ENCODE measurements around the gene MXD4. TPM values are rescaled to one million over a fixed set of nuclear protein-coding genes. Genes with fewer than 3 reads are reported as not detected.

The MXD4 gene
- 36.1 TPM for total RNA-seq

GRCh38 chr4:2261853-2262144, at the start of gene MXD4:
MXD4 (minus strand) TSS chr4:2262109; CDS start chr4:2261980, 129 bp downstream.
- no peaks in the 10 kb centered on the region for H3K27me3 ChIP-seq (ENCODE audit: insufficient read depth, low read length)
- peak within 1 kb of the TSS; percentile 61 for H3K4me3 ChIP-seq (ENCODE audit: low read length)
- H3K9me3 ChIP-seq (ENCODE audit: low read depth, low read length): no peaks in the 10 kb centered on the region
- peaks cover 23% of the 10 kb centered on the region for H3K4me1 ChIP-seq (ENCODE audit: insufficient read depth, low read length)

GRCh38 chr4:2306773-2307410, 45.0 kb upstream of the MXD4 start:
- Histone ChIP-seq H3K9me3 (ENCODE audit: low read depth, low read length) (no peaks in the 10 kb centered on the region), H3K4me1 (ENCODE audit: insufficient read depth, low read length) (no peaks in the 10 kb centered on the region), H3K27me3 (ENCODE audit: insufficient read depth, low read length) (no peaks in the 10 kb centered on the region), H3K4me3 (ENCODE audit: low read length) (no peak overlapping the region)

- H3K4me3 ChIP-seq (ENCODE audit: low read length): no peak overlapping the region
- no peaks in the 10 kb centered on the region for H3K9me3 ChIP-seq (ENCODE audit: low read depth, low read length)
- no peaks in the 10 kb centered on the region for H3K27me3 ChIP-seq (ENCODE audit: insufficient read depth, low read length)
- no peaks in the 10 kb centered on the region for H3K4me1 ChIP-seq (ENCODE audit: insufficient read depth, low read length)
These were observed 44.0 kb upstream of the MXD4 start for GRCh38 chr4:2305766-2306501.

GRCh38 chr4:2304877-2305561, 43.1 kb upstream of the MXD4 start:
- no peaks in the 10 kb centered on the region for H3K4me1 ChIP-seq (ENCODE audit: insufficient read depth, low read length)
- no peak overlapping the region for H3K4me3 ChIP-seq (ENCODE audit: low read length)
- no peaks in the 10 kb centered on the region for H3K27me3 ChIP-seq (ENCODE audit: insufficient read depth, low read length)
- H3K9me3 ChIP-seq (ENCODE audit: low read depth, low read length): no peaks in the 10 kb centered on the region

DNA sequence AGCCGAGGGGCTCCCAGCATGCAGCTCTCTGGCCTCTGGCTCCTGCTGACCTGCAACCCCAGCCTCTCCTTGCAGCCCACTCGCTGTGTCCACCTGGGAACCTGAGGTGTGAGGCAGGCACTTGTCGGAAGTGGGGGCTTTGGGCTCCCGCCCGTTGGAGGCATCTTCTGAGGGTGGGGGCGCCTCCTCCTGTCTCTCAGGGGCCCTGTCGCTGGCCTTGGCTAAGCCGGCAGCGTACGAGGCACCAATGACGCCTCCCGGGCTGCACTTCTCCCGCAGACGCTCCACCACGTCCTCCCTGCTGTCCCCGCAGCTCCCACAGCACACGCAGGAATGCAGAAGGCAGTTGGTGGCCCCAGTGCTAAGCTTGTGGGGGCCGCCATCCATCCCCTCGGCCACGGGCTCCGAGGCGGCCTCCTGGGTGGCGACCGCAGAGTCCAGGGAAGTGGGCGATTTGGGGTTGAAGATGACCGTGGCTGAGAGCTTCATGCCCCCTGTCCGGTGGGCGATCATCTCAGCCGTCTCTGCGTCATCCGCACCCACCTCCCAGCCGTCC, 42.5 kb upstream of the MXD4 start:
- no peak overlapping the region for H3K4me3 ChIP-seq (ENCODE audit: low read length)
- no peaks in the 10 kb centered on the region for H3K9me3 ChIP-seq (ENCODE audit: low read depth, low read length)
- H3K4me1 ChIP-seq (ENCODE audit: insufficient read depth, low read length): no peaks in the 10 kb centered on the region
- H3K27me3 ChIP-seq (ENCODE audit: insufficient read depth, low read length): no peaks in the 10 kb centered on the region

GRCh38 chr4:2303686-2304320, 41.9 kb upstream of the MXD4 start:
- Histone ChIP-seq H3K27me3 (ENCODE audit: insufficient read depth, low read length) (no peaks in the 10 kb centered on the region), H3K4me3 (ENCODE audit: low read length) (no peak overlapping the region), H3K4me1 (ENCODE audit: insufficient read depth, low read length) (no peaks in the 10 kb centered on the region), H3K9me3 (ENCODE audit: low read depth, low read length) (no peaks in the 10 kb centered on the region)

DNA sequence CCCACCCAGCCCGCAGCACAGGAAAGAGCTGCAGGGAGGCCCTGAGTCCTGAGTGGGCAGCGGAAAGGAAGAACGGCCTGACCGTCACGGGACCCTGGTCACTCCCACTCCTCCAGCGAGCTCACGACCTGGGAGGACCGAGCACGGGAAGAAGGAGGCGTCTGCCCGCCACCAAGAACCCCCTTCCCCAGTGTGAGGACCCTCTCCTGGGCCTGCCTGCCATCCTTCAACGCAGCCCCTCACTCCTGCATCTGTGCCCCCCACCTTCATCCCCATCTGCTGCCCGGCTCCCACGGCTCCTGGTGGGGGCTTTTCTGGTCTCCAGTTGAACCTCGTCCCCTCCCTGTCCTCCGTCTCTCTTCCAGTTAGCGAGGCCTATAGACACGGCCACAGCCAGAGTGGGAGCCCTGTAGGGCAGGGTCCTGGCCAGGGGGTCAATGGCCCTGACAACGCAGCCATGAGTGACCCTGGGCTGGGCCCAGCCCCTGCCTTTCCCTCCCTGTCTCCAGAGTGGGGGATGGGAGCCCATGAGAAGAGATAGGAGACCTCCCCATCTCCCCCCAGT, 41.3 kb upstream of the MXD4 start:
- no peaks in the 10 kb centered on the region for H3K4me1 ChIP-seq (ENCODE audit: insufficient read depth, low read length)
- H3K27me3 ChIP-seq (ENCODE audit: insufficient read depth, low read length): no peaks in the 10 kb centered on the region
- H3K4me3 ChIP-seq (ENCODE audit: low read length): no peak overlapping the region
- H3K9me3 ChIP-seq (ENCODE audit: low read depth, low read length): no peaks in the 10 kb centered on the region

DNA sequence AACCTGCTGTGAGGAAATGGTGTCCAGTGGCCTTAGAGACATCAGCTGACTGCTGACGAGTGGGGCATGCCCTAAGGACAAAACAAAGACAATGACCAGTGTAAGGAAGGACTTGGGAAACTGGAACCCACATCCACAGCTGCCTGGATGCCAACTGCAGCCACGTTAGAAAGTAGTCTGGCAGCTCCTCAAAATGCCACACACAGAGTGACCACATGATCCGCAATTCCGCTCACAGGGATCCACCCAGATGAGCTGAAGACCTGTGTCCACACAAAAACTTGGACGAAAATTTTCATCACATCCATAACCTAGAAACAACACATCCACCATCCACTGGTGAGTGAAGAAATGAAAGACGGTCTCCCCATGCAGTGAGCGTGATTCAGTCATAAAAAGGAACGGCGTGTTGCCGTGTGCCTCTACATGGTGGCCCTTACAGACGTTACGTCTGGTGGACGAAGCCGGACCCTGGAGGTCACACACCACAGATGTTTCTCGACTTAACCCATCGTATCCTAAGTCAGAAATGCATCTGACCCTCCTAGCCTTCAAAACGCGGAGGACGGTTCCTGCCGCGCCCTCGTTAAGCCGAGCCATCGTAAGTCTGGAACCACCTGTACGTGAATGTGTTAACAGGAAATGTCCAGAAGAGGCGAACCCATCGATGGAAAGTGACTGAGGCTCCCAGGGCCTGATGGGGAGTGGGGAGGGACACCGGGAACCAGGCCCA, 40.6 kb upstream of the MXD4 start:
- no peaks in the 10 kb centered on the region for H3K27me3 ChIP-seq (ENCODE audit: insufficient read depth, low read length)
- H3K4me1 ChIP-seq (ENCODE audit: insufficient read depth, low read length): no peaks in the 10 kb centered on the region
- H3K9me3 ChIP-seq (ENCODE audit: low read depth, low read length): no peaks in the 10 kb centered on the region
- no peak overlapping the region for H3K4me3 ChIP-seq (ENCODE audit: low read length)

DNA sequence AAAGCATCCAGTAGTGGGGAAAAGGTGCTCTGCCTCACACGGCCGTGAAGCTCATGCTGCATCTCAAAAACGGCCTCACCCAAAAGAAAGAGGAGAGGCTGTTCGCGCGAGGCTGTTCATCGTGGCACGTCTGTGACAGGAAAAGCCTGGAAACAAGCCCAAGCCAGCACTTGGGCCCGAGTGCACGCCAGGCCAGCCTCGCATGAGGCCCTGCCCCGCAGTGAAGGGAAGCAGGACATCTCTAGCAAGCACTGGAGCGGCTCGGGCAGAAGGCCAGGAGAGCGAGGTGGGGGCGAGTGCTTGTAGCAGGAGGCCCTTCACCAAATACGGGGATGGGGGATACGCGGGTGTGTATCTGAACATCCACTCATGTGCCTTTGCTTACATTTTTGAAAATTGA, 39.9 kb upstream of the MXD4 start:
- Histone ChIP-seq H3K4me1 (ENCODE audit: insufficient read depth, low read length) (no peaks in the 10 kb centered on the region), H3K4me3 (ENCODE audit: low read length) (no peak overlapping the region), H3K9me3 (ENCODE audit: low read depth, low read length) (no peaks in the 10 kb centered on the region), H3K27me3 (ENCODE audit: insufficient read depth, low read length) (no peaks in the 10 kb centered on the region)

- H3K4me1 ChIP-seq (ENCODE audit: insufficient read depth, low read length): peaks cover 3% of the 10 kb centered on the region
- no peak overlapping the region for H3K4me3 ChIP-seq (ENCODE audit: low read length)
- no peaks in the 10 kb centered on the region for H3K27me3 ChIP-seq (ENCODE audit: insufficient read depth, low read length)
- no peaks in the 10 kb centered on the region for H3K9me3 ChIP-seq (ENCODE audit: low read depth, low read length)
These were observed 39.3 kb upstream of the MXD4 start for GRCh38 chr4:2301225-2301642.

DNA sequence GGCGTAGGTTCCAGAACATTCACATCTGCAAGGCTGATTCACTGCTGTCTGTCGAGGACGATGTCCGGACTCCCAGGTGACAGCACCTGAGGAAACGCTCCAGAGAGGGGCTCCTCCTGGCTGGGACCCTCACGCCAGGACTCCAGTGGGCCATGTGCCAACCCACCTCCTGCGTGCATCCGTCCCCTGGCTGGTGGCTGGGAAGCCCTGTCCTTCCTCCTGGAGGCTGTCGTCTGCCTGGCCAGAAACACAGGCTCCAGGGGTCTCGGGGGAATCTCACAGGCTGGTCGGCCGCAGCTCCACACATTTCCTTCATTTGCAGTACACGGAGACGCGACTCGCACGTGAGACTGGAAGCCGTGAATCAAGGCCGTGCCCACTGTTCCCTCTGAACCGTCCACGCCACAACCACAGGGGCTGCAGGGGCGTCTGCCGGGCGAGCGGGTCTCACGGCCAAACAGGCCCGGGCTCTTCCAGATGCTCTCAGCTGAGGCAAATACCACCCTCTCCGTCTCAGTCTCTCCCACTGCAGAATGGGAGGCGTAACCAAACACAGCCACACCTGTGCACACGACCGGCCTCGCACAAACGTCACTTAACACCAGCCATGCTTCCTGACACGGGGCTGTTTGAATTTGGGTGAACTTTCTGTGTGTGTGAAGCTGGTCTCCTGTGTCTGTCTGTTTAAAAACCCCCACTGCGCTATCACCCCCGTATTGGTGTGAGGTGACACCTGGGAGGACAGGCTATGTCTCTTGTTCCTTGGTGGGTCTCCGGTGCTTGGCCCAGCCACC, 38.7 kb upstream of the MXD4 start:
- Histone ChIP-seq H3K4me3 (ENCODE audit: low read length) (no peak overlapping the region), H3K27me3 (ENCODE audit: insufficient read depth, low read length) (no peaks in the 10 kb centered on the region), H3K4me1 (ENCODE audit: insufficient read depth, low read length) (peaks cover 9% of the 10 kb centered on the region), H3K9me3 (ENCODE audit: low read depth, low read length) (no peaks in the 10 kb centered on the region)

DNA sequence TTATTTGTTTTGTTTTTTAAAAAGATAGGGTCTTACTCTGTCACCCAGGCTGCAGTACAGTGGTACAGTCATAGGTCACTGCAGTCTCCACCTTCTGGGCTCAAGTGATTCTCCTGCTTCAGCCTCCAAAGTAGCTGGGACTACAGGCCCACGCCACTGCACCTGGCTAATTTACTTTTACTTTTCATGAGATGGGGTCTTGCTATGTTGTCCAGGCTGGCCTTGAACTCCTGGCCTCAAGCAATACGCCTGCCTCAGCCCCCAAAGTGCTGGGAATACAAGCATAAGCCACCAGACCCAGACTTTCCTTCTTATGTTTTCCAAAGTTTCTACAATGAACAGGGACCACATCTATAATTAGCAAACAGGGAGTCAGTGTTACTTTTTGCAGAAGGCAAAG, 37.9 kb upstream of the MXD4 start:
- Histone ChIP-seq H3K4me1 (ENCODE audit: insufficient read depth, low read length) (peaks cover 16% of the 10 kb centered on the region), H3K4me3 (ENCODE audit: low read length) (no peak overlapping the region), H3K27me3 (ENCODE audit: insufficient read depth, low read length) (no peaks in the 10 kb centered on the region), H3K9me3 (ENCODE audit: low read depth, low read length) (no peaks in the 10 kb centered on the region)

DNA sequence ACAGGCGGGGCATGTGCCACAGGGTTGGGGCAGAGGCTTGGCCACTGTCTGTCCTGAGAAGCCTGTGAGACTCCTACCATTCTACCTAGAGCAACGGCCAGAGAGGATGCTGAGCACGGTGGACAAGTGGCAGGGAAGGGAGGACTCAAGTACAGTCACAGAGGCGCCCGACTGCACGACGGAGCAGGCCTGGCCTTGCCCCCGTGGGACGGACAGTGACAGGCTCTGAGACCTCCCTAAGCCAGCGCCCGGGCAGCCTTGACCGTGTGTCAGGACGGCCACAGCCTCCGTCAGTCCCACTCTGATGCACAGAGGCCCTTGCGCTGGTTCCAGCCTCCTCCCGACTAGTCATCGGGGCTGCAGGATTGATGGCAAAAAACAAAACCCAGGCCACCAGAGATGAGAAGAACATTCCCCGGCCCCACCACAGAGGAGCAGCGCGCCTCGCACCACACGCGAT, 36.7 kb upstream of the MXD4 start:
- Histone ChIP-seq H3K27me3 (ENCODE audit: insufficient read depth, low read length) (no peaks in the 10 kb centered on the region), H3K4me3 (ENCODE audit: low read length) (no peak overlapping the region), H3K4me1 (ENCODE audit: insufficient read depth, low read length) (peaks cover 16% of the 10 kb centered on the region), H3K9me3 (ENCODE audit: low read depth, low read length) (no peaks in the 10 kb centered on the region)
